GM13977 (cell line): ENCODE results near the gene TPPP3.

Source experiments
- DNase-seq: peaks from one replicate; pipeline ENCODE4 v3.0.0; 2012; ENCODE audit warnings: low spot score
- CTCF ChIP-seq: IDR thresholded peaks from 2 replicates; pipeline ENCODE4 v1.5.1; 2012; ENCODE audit warnings: mild to moderate bottlenecking, control low read depth; ENCODE audit not compliant: insufficient read depth; ENCODE audit errors: extremely low read depth, missing control alignments
- in situ Hi-C: fragments of 300-500 bp; cut with MboI; formaldehyde crosslinking; loops from one replicate; pipeline ENCODE4 v1.12.0; 2022; ENCODE audit warnings: low sequenced_read_pairs, low pct_unique_long_range_greater_than_20kb, mixed read lengths, inconsistent platforms; ENCODE audit not compliant: unreplicated experiment

TPPP3 gene

GRCh38 chr16:67393111-67393787 lies at the start of gene TPPP3:
TSS of gene TPPP3 (minus strand) at chr16:67393498. CDS start at chr16:67391111, 2,387 bp downstream.
- in situ Hi-C loops, result no loop called here
- peak; percentile 66 for DNase-seq
- peak; percentile 32 for TF ChIP-seq CTCF

- no peak for TF ChIP-seq CTCF
- in situ Hi-C loops, result no loop called here
- no peak for DNase-seq
Observed at GRCh38 chr16:67442581-67443255, 49.4 kb upstream of the TPPP3 start.

GRCh38 chr16:67441907-67442306 lies 48.6 kb upstream of the TPPP3 start:
- DNase-seq, result no peak
- in situ Hi-C loops, result no loop called here
- TF ChIP-seq CTCF, result no peak

- in situ Hi-C loops, result no loop called here
- DNase-seq, result no peak
- TF ChIP-seq CTCF, result no peak
Observed at GRCh38 chr16:67441271-67441753, 48.0 kb upstream of the TPPP3 start.

- DNase-seq, result no peak
- TF ChIP-seq CTCF, result no peak
- in situ Hi-C loops, result no loop called here
Observed at GRCh38 chr16:67438824-67439393, 45.6 kb upstream of the TPPP3 start.

- in situ Hi-C loops, result no loop called here
- TF ChIP-seq CTCF, result no peak
- no peak for DNase-seq
Observed at GRCh38 chr16:67438098-67438791, 44.9 kb upstream of the TPPP3 start.
